Measurements from ENCODE around the gene PLB1.

Gene PLB1

DNA sequence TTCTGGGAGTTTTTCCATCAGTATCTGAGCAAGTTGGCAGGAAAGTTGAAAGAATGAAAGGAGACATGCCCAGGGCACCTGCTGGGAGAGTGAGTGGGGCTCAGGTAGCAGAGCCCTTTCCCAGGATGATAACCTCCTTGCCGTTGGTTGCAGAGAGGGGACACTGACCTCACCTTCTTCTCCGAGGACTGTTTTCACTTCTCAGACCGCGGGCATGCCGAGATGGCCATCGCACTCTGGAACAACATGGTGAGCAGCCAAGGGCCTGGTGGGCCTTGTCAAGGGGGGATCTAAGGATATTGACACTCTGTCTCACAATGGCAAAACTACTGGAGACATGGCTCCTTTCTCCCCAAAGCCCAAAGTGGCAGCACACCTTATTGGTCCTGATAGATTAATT, 136.9 kb downstream of the PLB1 start:
- no peak for DNase-seq

DNA sequence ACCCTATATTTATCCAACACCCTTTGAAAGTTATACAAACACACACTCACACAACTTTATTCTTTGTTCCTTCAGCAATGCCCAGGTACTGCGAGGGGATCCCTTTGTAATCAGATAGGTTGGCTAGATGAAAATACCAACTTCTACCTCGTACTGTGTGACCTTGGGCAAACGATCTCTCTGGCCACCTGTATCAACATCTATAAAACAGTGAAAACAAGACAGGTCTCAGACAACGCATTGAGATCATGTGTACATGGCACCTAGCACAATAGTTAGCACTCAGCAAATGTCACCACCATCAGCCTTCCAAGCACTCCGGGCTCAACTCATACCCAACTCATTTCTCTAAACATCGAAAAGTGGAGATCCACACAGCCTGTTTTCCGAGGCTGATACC, 137.3 kb downstream of the PLB1 start:
- no peak for DNase-seq

GRCh38 chr2:28633746-28634145, 137.9 kb downstream of the PLB1 start:
- DNase-seq: no peak

DNA sequence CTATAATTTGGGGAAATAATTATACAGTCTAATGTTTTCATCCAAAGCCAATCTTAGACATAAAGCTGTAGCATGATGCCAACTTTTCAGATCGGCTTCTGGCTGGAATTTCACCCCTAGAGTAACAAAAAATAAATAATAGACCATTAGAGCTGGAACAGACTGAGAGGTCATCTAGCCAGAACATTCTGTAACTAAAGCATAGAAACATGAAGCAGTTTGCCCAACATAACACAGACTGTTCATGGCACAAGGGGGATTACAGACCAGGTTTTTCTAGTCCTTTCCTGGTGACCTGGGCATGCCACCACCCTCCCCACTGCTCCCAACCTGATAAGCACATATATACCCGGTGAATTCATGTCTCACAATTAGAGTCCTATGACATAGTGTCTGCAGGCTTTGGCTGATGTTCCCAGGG, 139.3 kb downstream of the PLB1 start:
- no peak for DNase-seq

- no peak for DNase-seq
These were observed 140.6 kb downstream of the PLB1 start for GRCh38 chr2:28636491-28636890.

DNA sequence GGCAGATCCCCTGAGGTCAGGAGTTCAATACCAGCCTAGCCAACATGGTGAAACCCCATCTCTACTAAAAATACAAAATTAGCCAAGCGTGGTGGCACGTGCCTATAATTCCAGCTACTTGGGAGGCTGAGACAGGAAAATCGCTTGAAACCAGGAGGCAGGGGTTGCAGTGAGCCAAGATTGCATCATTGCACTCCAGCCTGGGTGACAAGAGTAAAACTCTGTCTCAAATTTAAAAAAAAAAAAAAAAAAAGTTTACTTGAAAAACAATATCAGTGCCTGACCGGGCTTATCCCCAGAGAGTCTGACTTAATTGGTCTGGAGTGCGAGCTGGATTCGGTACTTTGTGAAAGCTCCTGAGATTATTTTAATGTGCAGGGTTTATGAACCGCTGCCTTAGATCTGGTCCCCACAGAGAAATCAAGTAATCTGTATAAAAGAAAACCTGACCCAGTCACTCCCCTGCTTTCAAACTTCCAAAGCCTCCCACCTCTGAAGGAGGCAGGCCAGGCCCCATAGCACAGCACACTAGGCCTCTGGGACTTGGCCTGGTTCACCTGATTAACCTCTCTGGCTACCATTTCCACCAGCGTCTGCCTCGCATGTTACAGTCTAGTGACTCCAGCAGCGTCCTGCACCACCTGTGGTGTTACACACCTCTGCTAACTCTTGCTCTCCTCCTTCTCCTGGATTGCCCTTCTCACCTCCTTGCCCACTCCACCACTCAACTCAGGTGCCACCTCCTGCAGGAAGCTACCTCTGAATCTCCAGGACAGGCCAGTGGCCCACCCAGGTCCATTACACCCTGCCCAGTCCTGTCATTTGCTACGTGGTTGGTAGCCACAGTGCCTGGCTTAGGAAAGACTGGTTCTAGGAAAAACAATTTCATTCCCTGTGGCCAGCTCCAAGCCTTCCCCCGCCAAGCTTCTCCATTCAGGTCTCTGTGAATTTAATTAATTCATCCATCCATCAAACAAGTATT, 141.5 kb downstream of the PLB1 start:
- no peak for DNase-seq

DNA sequence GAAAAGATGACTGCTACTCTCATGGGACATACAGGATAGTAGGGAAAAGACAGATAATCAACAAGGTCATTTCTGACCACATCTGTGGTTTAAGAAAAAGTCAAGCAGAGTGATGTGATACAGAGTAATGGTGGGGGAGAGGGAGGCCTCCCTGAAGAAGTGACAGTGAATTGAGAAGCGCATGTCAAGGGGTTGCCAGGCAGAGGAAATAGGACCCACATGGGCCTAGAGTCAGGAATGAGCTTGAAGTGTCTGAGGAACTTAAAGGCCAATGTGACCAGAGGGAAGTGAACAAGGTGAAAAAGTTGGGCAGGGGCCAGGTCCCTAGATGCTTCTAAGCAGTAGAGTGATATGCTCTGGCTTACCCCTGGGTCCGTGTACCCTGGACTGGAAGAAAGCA, 142.2 kb downstream of the PLB1 start:
- DNase-seq: no peak

DNA sequence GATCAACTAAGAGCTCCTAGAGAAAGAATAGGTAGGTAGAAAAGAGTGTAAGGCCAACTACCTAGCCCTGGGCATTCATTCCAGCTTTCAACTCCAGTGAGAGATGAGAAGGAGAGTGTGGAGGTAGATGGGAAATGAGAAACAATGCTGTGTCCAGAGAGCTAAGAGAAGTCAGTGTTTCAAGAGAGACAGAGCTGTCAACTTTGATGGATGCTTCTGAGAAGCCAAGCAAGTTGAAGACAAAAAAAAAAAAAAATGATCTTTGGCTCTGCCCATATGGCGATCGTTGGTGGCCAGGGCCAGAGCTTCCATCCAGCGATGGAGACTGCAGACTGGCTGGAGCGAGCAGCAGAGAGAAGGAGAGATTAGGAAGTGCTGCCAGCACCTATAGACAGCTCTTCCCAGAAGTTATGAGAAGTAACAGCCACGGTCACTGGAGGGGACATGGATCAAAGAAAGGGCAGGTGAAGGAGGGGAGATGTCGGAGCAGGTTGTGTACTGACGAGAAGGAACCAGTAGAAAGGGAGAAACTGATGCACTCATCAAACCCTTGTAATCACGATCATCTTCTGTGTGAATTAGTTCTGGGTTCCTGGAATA, 143.3 kb downstream of the PLB1 start:
- DNase-seq: no peak

DNA sequence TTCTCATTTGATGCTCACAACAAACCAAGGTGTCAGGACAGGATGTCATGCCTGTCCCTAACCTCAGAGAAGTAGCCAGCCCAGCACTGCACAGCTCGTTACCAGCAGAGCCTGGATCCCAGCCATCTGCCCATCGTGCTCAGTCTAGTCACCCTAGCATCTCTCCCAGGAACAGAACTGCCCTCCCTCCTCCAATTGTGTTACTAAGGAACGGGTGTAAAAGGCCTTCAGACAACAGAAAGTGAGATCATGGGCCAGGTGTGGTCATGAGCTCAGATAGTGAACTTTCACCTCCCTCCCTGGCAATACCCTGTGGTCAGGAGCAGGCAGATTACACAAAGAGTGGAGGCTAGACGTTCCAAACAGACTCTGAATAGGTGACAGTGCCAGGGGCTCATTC, 144.0 kb downstream of the PLB1 start:
- DNase-seq: peak; percentile 27

DNA sequence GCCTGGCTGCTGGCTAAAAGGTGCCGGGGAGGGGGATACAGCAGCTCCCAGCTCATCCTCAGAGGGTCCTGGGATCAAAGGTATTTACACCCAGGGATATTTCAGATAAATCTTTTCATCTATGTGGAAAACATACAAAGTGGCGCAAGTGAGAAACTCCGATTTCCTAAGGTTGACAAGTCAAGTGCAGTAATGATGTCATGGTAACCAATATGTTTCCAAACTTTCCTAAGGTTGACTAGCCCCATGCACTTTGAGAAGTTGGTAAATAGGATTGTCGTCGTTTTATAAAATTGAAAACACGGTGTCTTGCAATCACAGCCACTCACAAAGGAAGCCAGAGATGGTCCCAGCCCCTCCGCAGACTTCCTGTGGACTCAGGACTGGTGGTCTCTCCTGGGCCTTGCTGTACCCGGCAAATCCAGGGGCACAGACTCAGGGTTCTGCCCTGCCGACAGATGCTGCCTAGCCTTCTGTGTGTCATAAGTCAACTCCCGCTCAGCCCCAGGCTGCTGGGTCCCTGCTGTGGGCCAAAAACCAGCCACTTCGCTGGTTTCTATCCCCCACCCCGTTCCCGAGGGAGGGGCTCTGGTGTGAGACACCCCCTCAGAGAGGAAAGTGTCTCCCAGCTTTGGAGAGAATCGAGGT, 144.5 kb downstream of the PLB1 start:
- DNase-seq: no peak

DNA sequence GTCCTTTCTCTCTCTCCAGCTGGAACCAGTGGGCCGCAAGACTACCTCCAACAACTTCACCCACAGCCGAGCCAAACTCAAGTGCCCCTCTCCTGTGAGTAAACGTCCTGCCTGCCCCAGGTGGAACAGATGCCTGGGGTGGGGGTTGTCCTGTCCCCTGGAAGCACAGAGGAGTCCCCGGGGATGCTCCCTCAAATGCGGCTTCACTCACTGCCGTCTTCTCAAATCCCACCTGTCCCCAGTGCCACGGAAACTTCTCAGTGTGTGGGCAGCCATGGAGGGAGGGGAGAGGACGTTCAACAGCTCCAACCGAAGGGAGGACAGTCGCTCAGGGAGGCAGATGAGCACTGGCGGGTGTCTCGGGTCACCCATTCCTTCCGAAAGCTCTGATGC, 145.0 kb downstream of the PLB1 start:
- no peak for DNase-seq

GRCh38 chr2:28642796-28643195, 146.9 kb downstream of the PLB1 start:
- DNase-seq: no peak

DNA sequence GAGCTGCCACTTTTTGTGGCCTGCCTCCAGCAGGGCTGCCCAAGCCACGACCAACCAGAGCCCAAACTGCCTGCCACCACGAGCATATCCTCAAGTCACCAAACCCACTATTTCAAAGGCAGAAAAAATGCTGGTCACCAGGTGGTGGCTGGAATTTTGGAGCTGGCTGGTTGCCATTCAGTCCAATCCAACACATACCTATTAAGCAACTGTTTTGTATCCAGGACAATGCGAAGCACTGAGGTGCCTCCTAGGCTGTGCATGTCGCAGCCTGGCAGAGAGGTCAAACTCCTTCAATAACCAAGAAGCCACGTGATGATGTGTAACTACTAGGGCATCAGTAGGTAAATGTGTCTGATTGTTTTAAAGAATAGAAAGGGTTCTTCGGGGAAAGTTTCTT, 147.5 kb downstream of the PLB1 start:
- no peak for DNase-seq

GRCh38 chr2:28643911-28644334, 148.1 kb downstream of the PLB1 start:
- DNase-seq: no peak

GRCh38 chr2:28644760-28645159, 148.9 kb downstream of the PLB1 start:
- no peak for DNase-seq

DNA sequence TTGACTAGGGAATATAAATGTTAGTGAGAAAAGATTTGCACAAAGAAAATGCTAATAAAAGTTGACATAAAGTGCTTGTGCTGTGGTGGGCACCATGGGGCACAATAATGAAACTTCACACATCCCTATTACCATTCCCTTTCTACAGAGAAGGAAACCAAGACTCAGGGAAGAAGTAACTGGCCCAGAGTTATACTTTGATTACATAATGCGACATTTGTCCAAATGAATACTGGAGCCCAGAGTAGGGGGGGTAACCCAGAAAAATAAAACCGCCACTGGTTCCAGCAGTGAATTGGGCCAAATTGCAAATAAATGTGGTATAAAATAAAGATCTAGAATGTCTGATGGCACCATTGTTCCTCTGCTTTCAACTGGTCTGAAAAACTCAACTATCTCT, 149.7 kb downstream of the PLB1 start:
- no peak for DNase-seq

DNA sequence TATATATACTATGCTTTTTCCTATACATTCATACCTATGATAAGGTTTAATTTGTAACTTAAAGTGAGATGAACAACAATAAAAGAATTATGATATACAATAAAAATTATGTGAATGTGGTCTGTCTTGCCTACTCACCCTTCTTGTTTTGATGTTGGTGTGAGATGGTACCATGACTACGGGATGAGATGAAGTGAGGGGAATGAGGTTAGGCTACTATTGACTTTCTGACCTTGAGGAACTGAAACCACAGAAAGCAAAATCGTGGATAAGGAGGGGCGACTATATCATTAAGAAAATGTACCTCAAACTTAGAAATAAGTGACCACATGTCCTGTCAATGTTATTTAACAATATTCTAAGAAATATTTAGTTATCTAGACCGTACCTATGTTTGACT, 151.8 kb downstream of the PLB1 start:
- DNase-seq: peak; percentile 19

- no peak for DNase-seq
These were observed 152.3 kb downstream of the PLB1 start for GRCh38 chr2:28648147-28648546.

DNA sequence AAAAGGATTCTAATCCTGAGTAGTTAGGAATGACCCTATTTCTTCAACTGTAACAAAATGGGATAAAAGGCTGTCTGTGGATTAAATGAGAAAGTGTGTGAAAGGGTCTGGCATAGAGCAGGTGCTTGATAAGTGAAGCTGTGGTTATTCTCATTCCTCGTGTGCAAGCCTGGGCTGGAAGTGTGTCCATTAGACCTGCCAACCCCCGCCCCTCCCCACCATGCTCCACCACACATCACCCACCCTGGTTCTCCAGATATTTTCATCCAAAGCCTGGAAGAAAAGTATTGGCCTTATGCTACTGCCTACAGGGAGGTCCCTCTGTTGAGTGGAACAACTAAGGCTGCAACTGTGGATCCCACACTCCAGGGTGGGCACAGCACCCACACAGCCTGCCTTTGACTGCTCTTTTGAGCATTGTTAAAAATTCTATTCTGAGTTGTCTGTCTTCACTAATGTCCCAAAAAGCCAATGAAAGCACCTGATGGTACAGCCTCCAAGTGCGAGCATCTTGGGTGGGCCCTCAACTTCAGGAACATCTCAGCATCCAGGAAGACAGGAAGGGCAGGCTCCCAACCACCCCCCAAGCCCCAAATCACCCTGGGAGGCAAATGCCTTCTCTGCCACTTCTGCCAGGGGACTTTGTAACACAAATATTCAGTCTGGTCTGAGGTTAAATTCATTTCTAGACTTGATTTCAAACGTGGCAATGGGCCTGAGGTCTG, 153.0 kb downstream of the PLB1 start:
- DNase-seq: no peak

DNA sequence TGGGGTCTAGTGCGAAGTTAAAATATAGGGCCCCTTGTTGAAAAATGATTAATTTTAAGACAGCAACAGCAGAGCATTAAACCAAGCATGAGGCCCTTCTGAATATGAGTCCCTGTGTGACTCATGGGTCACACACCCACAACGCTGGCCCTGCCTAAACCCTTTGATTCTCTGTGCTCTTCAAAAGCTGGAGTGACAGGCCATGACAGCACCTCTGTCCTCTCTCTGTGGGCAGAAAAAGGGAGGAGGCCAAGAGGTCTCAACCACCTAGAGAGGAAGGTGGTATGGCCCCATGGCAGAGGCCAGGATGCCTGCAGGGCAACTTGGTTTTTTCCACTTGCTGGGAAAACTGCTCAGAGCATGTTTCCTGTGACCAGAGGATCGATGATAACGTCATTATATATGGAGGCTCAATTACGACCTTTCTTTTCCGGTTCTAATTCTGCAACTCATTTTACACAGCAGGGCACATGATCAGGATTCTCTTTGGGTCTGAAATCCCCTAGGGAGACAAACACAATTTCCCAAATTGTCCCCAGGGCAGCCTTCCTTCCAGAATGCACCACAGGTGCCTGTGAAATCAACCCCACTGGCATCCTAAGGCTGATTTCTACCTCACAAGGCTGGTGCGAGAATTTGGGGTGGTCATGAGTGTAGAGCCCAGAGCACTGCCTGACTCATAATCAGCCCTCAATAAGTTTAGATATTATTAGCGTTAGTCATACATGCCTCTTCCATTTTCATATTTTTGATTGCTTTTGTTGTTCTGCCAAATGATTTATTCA, 153.8 kb downstream of the PLB1 start:
- no peak for DNase-seq

- no peak for DNase-seq
These were observed 154.4 kb downstream of the PLB1 start for GRCh38 chr2:28650266-28650584.

DNA sequence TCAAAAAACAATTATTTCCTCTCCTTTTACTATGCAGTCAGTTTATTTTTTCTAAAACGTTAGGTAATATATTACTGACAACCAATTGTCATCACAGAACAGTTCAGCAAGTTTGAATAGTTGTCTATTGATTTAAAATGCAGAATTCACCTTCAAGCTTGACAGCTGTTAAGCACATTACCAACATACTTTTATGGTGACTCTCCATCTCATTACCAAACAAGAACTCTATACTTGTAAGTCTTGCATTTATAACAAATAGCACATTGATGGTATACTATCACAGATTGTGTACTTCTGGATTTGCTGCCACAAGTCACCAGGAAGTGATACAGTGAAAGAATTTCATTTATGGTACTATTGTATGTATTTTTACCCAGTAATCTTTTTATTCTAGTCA, 156.4 kb downstream of the PLB1 start:
- no peak for DNase-seq
